ENCODE results near the gene ANKRD40. TPM values are rescaled to one million over a fixed set of nuclear protein-coding genes. Genes with fewer than 3 reads are reported as not detected.

Gene ANKRD40
- total and polyA plus RNA-seq, 4 donors = 6.2 to 15.1 (median 9.7) TPM

DNA sequence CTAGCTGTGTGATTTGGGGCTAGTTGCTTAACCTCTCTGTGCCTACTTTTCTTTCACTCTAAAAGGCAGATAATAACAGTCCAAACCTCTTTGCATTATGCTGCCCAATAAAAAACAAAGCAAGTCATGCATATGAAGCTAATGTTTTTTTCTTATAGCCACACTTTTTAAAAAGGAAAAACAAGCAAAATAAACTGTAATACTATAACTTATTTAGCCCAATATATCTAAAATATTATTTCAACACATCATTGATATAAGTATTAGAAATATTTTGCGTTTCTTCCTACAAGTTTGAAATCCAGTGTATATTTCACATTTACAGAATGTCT lies 22.4 kb downstream of the ANKRD40 start:
- Histone ChIP-seq H3K9me3 (ENCODE audit: control insufficient read depth in 4 of 4, low read length in 3 of 4) (no peaks in the 10 kb centered on the region), H3K36me3 (ENCODE audit: control insufficient read depth in 4 of 4, insufficient read depth in 3 of 4, low read depth in 1 of 4, low read length in 3 of 4) (peaks cover 0 to 4% (median 1%) of the 10 kb centered on the region in 4 donors), H3K4me1 (ENCODE audit: control insufficient read depth in 4 of 4, insufficient read depth in 4 of 4, low read length in 3 of 4) (peaks cover 36 to 71% (median 61%) of the 10 kb centered on the region in 4 donors), H3K9ac (ENCODE audit: low read depth in 1 of 2, low read length in 2 of 2) (peak overlapping the region in 1 of 2 donors; percentile 33), H3K4me3 (ENCODE audit: low read depth in 1 of 3, low read length in 3 of 3) (peak overlapping the region in 1 of 3 donors; percentile 12), H3K27me3 (ENCODE audit: control insufficient read depth in 4 of 4, insufficient read depth in 4 of 4, low read length in 3 of 4) (no peaks in the 10 kb centered on the region), H3K27ac (ENCODE audit: low read depth in 1 of 2, low read length in 2 of 2) (peak overlapping the region; percentile 85 to 94)
- TF ChIP-seq JUND (IDR thresholded peaks at IDR 0.05) (no peak), ZBTB33 (IDR thresholded peaks at IDR 0.05) (no peak), HNF4A (conservative IDR thresholded peaks at IDR 0.05) (no peak), RXRA (IDR thresholded peaks at IDR 0.05) (no peak), FOXA2 (IDR thresholded peaks at IDR 0.05) (no peak), SP1 (IDR thresholded peaks at IDR 0.05) (no peak), TAF1 (conservative IDR thresholded peaks at IDR 0.05) (no peak), YY1 (IDR thresholded peaks at IDR 0.05) (no peak), FOXA1 (IDR thresholded peaks at IDR 0.05) (no peak), CTCF (IDR thresholded peaks at IDR 0.05; ENCODE audit: low read depth, low read length, missing input control) (no peak), MAX (IDR thresholded peaks at IDR 0.05) (no peak), GABPA (IDR thresholded peaks at IDR 0.05 in 1 of 2, conservative IDR thresholded peaks at IDR 0.05 in 1 of 2) (no peak), EGR1 (IDR thresholded peaks at IDR 0.05; ENCODE audit: low read depth in 2 of 2) (no peak)
- no peak for DNase-seq (ENCODE audit: low spot score)
- WGBS = 86% methylated on average over 1 of the region's 1 CpG

DNA sequence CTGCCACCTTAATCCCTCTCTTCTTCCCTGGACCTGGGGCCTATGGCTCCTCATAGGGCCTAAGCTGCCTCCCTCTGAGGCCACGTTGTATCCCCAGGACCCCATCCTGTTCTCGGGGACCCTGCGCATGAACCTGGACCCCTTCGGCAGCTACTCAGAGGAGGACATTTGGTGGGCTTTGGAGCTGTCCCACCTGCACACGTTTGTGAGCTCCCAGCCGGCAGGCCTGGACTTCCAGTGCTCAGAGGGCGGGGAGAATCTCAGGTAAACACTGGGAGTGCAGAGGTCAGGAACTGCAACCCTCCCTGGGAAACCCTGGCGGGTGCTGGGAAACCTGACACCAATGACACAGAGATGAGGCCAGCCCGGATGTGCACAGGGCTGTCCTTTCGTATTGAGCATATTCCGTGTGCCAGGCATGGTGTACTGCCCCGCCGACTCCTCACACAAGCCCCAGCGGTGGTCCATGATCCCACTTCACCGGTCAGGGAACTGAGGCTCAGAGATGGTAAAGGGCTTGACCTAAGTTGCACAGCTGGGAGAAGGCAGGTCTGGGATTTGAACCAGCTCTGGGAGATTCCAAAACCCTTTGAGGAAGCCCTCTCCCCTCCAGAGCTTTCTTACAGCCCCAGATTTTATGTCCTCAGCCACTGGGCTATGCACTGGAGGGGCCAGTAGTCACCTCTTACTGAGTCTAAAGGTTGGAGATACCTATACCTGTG lies 22.9 kb downstream of the ANKRD40 start:
- H3K4me3 ChIP-seq (ENCODE audit: low read depth in 1 of 3, low read length in 3 of 3) = peak overlapping the region in 2 of 3 donors; percentile 7 to 12
- no peaks in the 10 kb centered on the region for H3K9me3 ChIP-seq (ENCODE audit: control insufficient read depth in 4 of 4, low read length in 3 of 4)
- H3K27me3 ChIP-seq (ENCODE audit: control insufficient read depth in 4 of 4, insufficient read depth in 4 of 4, low read length in 3 of 4) = no peaks in the 10 kb centered on the region
- H3K9ac ChIP-seq (ENCODE audit: low read depth in 1 of 2, low read length in 2 of 2) = peak overlapping the region; percentile 9 to 33
- H3K27ac ChIP-seq (ENCODE audit: low read depth in 1 of 2, low read length in 2 of 2) = peak overlapping the region; percentile 85 to 94
- H3K36me3 ChIP-seq (ENCODE audit: control insufficient read depth in 4 of 4, insufficient read depth in 3 of 4, low read depth in 1 of 4, low read length in 3 of 4) = peaks cover 0 to 9% (median 1%) of the 10 kb centered on the region in 4 donors
- DNase-seq (ENCODE audit: low spot score) = peak; percentile 64
- 28% methylated on average over 15 of the region's 15 CpGs for WGBS
- peaks cover 32 to 66% (median 56%) of the 10 kb centered on the region in 4 donors for H3K4me1 ChIP-seq (ENCODE audit: control insufficient read depth in 4 of 4, insufficient read depth in 4 of 4, low read length in 3 of 4)
- peak; percentile 91 to 92 for TF ChIP-seq RXRA (IDR thresholded peaks at IDR 0.05)
- TF ChIP-seq NR2F2 (IDR thresholded peaks at IDR 0.05) = peak; percentile 91
- peak; percentile 43 for TF ChIP-seq ATF3 (IDR thresholded peaks at IDR 0.05)
- no peak for TF ChIP-seq EGR1 (IDR thresholded peaks at IDR 0.05; ENCODE audit: low read depth in 2 of 2)
- TF ChIP-seq RAD21 (IDR thresholded peaks at IDR 0.05) = peak; percentile 36 to 57
- TF ChIP-seq ZBTB33 (IDR thresholded peaks at IDR 0.05) = peak; percentile 56
- peak; percentile 72 for TF ChIP-seq FOXA2 (IDR thresholded peaks at IDR 0.05)
- peak in 1 of 2 donors; percentile 52 for TF ChIP-seq GABPA (IDR thresholded peaks at IDR 0.05 in 1 of 2, conservative IDR thresholded peaks at IDR 0.05 in 1 of 2)
- TF ChIP-seq HNF4G (IDR thresholded peaks at IDR 0.05) = peak; percentile 30
- no peak for TF ChIP-seq TAF1 (conservative IDR thresholded peaks at IDR 0.05)
- TF ChIP-seq JUND (IDR thresholded peaks at IDR 0.05) = peak; percentile 59 to 84
- TF ChIP-seq MAX (IDR thresholded peaks at IDR 0.05) = peak; percentile 67
- TF ChIP-seq CTCF (IDR thresholded peaks at IDR 0.05; ENCODE audit: low read depth, low read length, missing input control) = no peak
- no peak for TF ChIP-seq YY1 (IDR thresholded peaks at IDR 0.05)
- TF ChIP-seq SP1 (IDR thresholded peaks at IDR 0.05) = peak; percentile 88
- peak; percentile 82 to 90 for TF ChIP-seq HNF4A (conservative IDR thresholded peaks at IDR 0.05)

Measured in liver (tissue), 9 donors.